ENCODE data around the gene DHTKD1. TPM values are rescaled to one million over a fixed set of nuclear protein-coding genes. Genes with fewer than 3 reads are reported as not detected.

DHTKD1 gene
- total RNA-seq, 1 donor from 2014 or later = 25.4 TPM

DNA sequence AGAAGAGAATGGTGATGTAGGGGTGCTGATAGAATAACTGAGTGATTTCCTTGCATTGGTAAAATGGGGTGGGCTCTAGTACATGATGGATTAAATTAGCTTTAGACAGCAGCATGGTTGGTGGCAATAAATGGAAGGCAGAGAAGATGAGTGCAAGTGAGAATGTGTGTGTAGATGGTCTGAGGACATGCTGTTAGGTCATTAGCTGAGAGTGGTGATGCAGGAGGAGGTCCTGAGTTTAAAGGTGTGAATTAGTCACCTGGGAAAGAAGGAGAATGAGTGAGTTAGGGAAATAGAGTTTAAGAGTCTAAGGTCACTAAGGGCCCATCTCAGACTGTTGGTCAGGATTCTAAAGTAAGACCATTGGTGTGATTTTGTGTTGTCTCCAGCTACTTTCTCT, 42.8 kb downstream of the DHTKD1 start:
- TF ChIP-seq CTCF (conservative IDR thresholded peaks at IDR 0.05; ENCODE audit: low read depth, low read length) = no peak
- DNase-seq (ENCODE audit: low read depth) = no peak

DNA sequence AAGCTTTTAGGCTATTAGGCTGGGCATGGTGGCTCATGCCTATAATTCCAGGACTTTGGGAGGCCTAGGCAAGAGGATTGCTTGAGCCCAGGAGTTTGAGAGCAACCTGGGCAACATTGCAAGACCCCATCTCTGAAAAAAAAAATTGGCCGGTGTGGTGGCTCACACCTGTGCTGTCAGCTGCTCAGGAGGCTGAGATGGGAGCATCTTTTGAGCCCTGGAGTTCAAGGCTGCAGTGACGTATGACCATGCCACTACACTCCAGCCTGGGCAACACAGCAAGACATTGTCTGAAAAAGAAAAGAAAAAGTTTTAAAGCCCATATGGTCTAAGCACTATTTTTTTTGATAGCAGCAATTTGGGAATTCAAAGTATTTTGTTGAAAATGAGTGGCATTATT, 44.9 kb downstream of the DHTKD1 start:
- H3K4me3 ChIP-seq (ENCODE audit: low read depth, low read length) = no peak overlapping the region
- no peak for TF ChIP-seq CTCF (conservative IDR thresholded peaks at IDR 0.05; ENCODE audit: low read depth, low read length)
- DNase-seq (ENCODE audit: low read depth) = no peak

More for the DNA sequence above, 42.8 kb downstream of the DHTKD1 start:
- no peak overlapping the region for H3K4me3 ChIP-seq (ENCODE audit: low read depth, low read length)

DNA sequence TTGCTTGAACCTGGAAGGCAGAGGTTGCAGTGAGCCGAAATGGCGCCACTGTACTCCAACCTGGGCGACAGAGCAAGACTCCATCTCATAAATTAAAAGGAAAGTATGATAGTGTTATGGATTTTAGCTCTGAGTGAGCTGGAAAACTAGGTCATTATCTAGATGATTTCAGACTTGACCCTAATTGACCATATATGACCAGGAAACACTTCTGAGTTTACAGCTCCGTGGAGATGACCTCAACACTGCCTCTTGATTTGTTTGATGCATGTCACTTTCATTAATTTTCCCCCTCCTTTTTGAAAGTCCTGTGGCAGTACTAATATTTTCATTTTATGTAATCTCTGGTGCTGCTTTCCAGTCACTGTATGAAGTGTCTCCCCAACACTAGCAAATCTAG, 52.9 kb downstream of the DHTKD1 start:
- H3K4me3 ChIP-seq (ENCODE audit: low read depth, low read length) = no peak overlapping the region
- DNase-seq (ENCODE audit: low read depth) = no peak
- no peak for TF ChIP-seq CTCF (conservative IDR thresholded peaks at IDR 0.05; ENCODE audit: low read depth, low read length)

GRCh38 chr10:12129222-12130111, 60.7 kb downstream of the DHTKD1 start, which contains the start of gene SEC61A2:
TSS of gene SEC61A2 (plus strand) at chr10:12129677. CDS start at chr10:12129788, 111 bp downstream.
- no peak for TF ChIP-seq CTCF (conservative IDR thresholded peaks at IDR 0.05; ENCODE audit: low read depth, low read length)
- no peak for DNase-seq (ENCODE audit: low read depth)
- peak within 1 kb of the TSS; percentile 74 for H3K4me3 ChIP-seq (ENCODE audit: low read depth, low read length)

GRCh38 chr10:12130237-12130872, 61.6 kb downstream of the DHTKD1 start:
- peak overlapping the region; percentile 66 for H3K4me3 ChIP-seq (ENCODE audit: low read depth, low read length)
- TF ChIP-seq CTCF (conservative IDR thresholded peaks at IDR 0.05; ENCODE audit: low read depth, low read length) = peak; percentile 57

DNA sequence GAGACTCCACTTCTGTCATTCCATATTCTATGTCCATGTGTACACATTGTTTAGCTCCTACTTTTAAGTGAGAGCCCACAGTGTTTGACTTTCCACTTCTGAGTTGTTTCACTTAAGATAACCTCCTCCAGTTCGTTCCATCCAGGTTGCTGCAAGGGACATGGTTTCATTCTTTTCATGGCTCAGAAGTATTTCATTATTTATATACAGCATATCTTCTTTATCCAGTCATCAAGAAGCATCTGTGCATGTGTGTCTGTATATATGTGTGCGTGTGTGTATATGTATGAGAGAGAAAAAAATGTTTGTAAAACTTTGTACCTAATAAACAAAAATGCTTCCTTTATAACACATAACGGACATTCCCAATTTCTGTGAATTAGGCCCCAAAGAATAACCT, 66.9 kb downstream of the DHTKD1 start:
- no peak for DNase-seq (ENCODE audit: low read depth)
- TF ChIP-seq CTCF (conservative IDR thresholded peaks at IDR 0.05; ENCODE audit: low read depth, low read length) = no peak
- no peak overlapping the region for H3K4me3 ChIP-seq (ENCODE audit: low read depth, low read length)

More at GRCh38 chr10:12130237-12130872, 61.6 kb downstream of the DHTKD1 start:
- DNase-seq (ENCODE audit: low read depth) = no peak

All from epithelial cell of proximal tubule (primary cell).